HepG2 (cell line): Measurements from ENCODE around the gene GAD1. TPM values are rescaled to one million over a fixed set of nuclear protein-coding genes. Genes with fewer than 3 reads are reported as not detected.

ENCODE experiments used
- ATAC-seq: fragments of 200-7000 bp; cut with Tn5 transposase; 3 replicates; pipeline ENCODE4 v1.9.1; 2020; ENCODE audit warnings: mild to moderate bottlenecking, moderate library complexity
- BruUV-seq: library from RNA; stranded (reverse); fragments of 400-500 nt; replicated peaks from 2 replicates; lab custom pipeline; 2021; lab: Mats Ljungman, UMichigan
- CTCF ChIA-PET: fragments of 300-600 bp; formaldehyde crosslinking; extraction: SDS; loops from one replicate; lab custom pipeline; 2021; ENCODE audit warnings: low total read pairs, inconsistent platforms, low intra/inter-chr PET ratio; lab: Yijun Ruan, JAX
- POLR2A ChIA-PET: fragments of 350-600 bp; sonication (Branson Sonifier 250); formaldehyde crosslinking; loops from one replicate; lab custom pipeline; 2020; ENCODE audit warnings: antibody characterized with exemption, inconsistent platforms; lab: Yijun Ruan, JAX
- DNase-seq: peaks from one replicate; pipeline ENCODE4 v3.0.0-alpha.2; 2015; ENCODE audit warnings: low spot score
- FAIRE-seq: peaks from 3 replicates; lab custom pipeline; 2011; peaks lifted over from hg19 to GRCh38; lab: Jason Lieb, UNC
- H2AFZ ChIP-seq: one replicate; pipeline ENCODE4 v1.6.1; 2011; ENCODE audit warnings: low read length, inconsistent platforms
- H3K27ac ChIP-seq: fragments of 300-600 bp; 3 replicates; pipeline ENCODE4 v1.8.0; 2011; ENCODE audit warnings: mixed run types, mild to moderate bottlenecking, mixed read lengths, low read length, inconsistent platforms; ENCODE audit not compliant: insufficient read depth; ENCODE audit errors: extremely low read length
- H3K27me3 ChIP-seq, 2 experiments: fragments of 200-600 bp in 1 of 2; 2 replicates in 1 of 2; 3 replicates in 1 of 2; pipeline versions ENCODE4 v1.6.0 to v1.8.0; 2011; ENCODE audit warnings: low read length in 2 of 2, mild to moderate bottlenecking in 2 of 2, moderate library complexity in 2 of 2, inconsistent platforms in 1 of 2; ENCODE audit not compliant: insufficient read depth in 2 of 2, control insufficient read depth in 1 of 2
- H3K36me3 ChIP-seq, 2 experiments: fragments of 200-600 bp in 1 of 2; replicated peaks in 1 of 2; 2 replicates in 1 of 2; 3 replicates in 1 of 2; pipeline versions ENCODE4 v1.5.1 to v1.8.0; 2011; ENCODE audit warnings: low read length in 2 of 2, inconsistent platforms in 1 of 2; ENCODE audit not compliant: insufficient read depth in 2 of 2, control insufficient read depth in 1 of 2
- H3K4me1 ChIP-seq: 2 replicates; pipeline ENCODE4 v1.5.1; 2012; ENCODE audit warnings: low read length, inconsistent platforms; ENCODE audit not compliant: insufficient read depth
- H3K4me2 ChIP-seq: 2 replicates; pipeline ENCODE4 v1.6.0; 2011; ENCODE audit warnings: low read depth, low read length, inconsistent platforms
- H3K4me3 ChIP-seq, 3 experiments: fragments of 200-600 bp in 1 of 3; sonication (generic), shearing (Covaris generic) in 1 of 3; replicated peaks in 1 of 3; 2 replicates each; pipeline ENCODE4 v1.5.1; 2011 to 2016; ENCODE audit warnings: low read length in 3 of 3, inconsistent platforms in 2 of 3, low read depth in 2 of 3, mild to moderate bottlenecking in 2 of 3, control low read depth in 1 of 3, mixed read lengths in 1 of 3; ENCODE audit not compliant: insufficient read depth in 1 of 3
- H3K79me2 ChIP-seq: one replicate; pipeline ENCODE4 v1.6.1; 2011; ENCODE audit warnings: low read length, inconsistent platforms; ENCODE audit not compliant: insufficient read depth
- H3K9ac ChIP-seq: 2 replicates; pipeline ENCODE4 v1.6.0; 2011; ENCODE audit warnings: mild to moderate bottlenecking, low read depth, low read length, inconsistent platforms; ENCODE audit not compliant: insufficient read depth
- H3K9me3 ChIP-seq: 2 replicates; pipeline ENCODE4 v1.5.1; 2012; ENCODE audit warnings: mild to moderate bottlenecking, low read length
- H4K20me1 ChIP-seq: 2 replicates; pipeline ENCODE4 v1.6.0; 2011; ENCODE audit warnings: inconsistent platforms, mild to moderate bottlenecking, low read length, moderate library complexity; ENCODE audit not compliant: insufficient read depth
- BRCA1 ChIP-seq: sonication (generic); formaldehyde crosslinking; IDR thresholded peaks from 2 replicates; pipeline ENCODE4 v1.4.0; 2020; ENCODE audit warnings: missing genetic modification reagents
- FIP1L1 ChIP-seq: fragments of 200-400 bp; formaldehyde crosslinking; IDR thresholded peaks from 2 replicates; pipeline ENCODE4 v1.6.1; 2018; ENCODE audit warnings: low read depth, mild to moderate bottlenecking, low read length, moderate library complexity, borderline replicate concordance; ENCODE audit not compliant: insufficient read depth
- FOXK1 ChIP-seq: sonication (generic); formaldehyde crosslinking; IDR thresholded peaks from 2 replicates; pipeline ENCODE4 v1.4.0; 2020; ENCODE audit warnings: low read depth, missing genetic modification reagents, borderline replicate concordance
- KIAA2018 ChIP-seq: sonication (generic); formaldehyde crosslinking; IDR thresholded peaks from 2 replicates; pipeline ENCODE4 v1.5.0; 2020; ENCODE audit warnings: mild to moderate bottlenecking, missing genetic modification reagents, borderline replicate concordance
- NCOA1 ChIP-seq: sonication (generic); formaldehyde crosslinking; IDR thresholded peaks from 2 replicates; pipeline ENCODE4 v1.9.0; 2021; ENCODE audit warnings: missing genetic modification reagents
- ZNF276 ChIP-seq: sonication (generic); formaldehyde crosslinking; IDR thresholded peaks from 2 replicates; pipeline ENCODE4 v1.4.0; 2020; ENCODE audit warnings: mild to moderate bottlenecking, low read depth, missing genetic modification reagents
- ZNF562 ChIP-seq: sonication (generic); formaldehyde crosslinking; IDR thresholded peaks from 2 replicates; pipeline ENCODE4 v1.8.0; 2022; ENCODE audit warnings: missing genetic modification reagents, borderline replicate concordance
- ZNF800 ChIP-seq: sonication (generic); formaldehyde crosslinking; IDR thresholded peaks from 2 replicates; pipeline ENCODE4 v1.4.0; 2020; ENCODE audit warnings: missing genetic modification reagents
- ZSCAN29 ChIP-seq: sonication (generic); formaldehyde crosslinking; conservative IDR thresholded peaks from 2 replicates; pipeline ENCODE4 v1.4.0; 2020; ENCODE audit warnings: mild to moderate bottlenecking, missing genetic modification reagents
- WGBS: methylation state at CpG from one replicate; pipeline ENCODE4 v1.1.6; 2017; ENCODE audit warnings: low lambda C conversion rate; 5-methylcytosine and 5-hydroxymethylcytosine counted together
- in situ Hi-C: cut with HindIII; loops from 2 replicates; pipeline ENCODE4 v1.10.0; 2017; ENCODE audit warnings: low pct_unique_long_range_greater_than_20kb; ENCODE audit not compliant: extremely low pct_ligation_motif_present
- intact Hi-C: fragments of 100-400 bp; cut with micrococcal nuclease; formaldehyde crosslinking; loops from one replicate; pipeline ENCODE4 v1.10.0; 2022; ENCODE audit not compliant: unreplicated experiment
- polyA plus RNA-seq, 8 experiments: library from polyadenylated mRNA; depleted of rRNA in 3 of 8; stranded (reverse) in 7 of 8; unstranded in 1 of 8; fragments of >200 nt; fragmentation: Illumina TruSeq in 4 of 8; extraction: Trizol in 4 of 8; gene quantifications; 2 replicates each; pipeline versions ENCODE4 v1.2.1 to v1.2.3, GENCODE V29; 2011 to 2016; ENCODE audit warnings: low read depth in 4 of 8, missing spikeins in 1 of 8, mixed read lengths in 1 of 8; ENCODE audit not compliant: insufficient read depth in 1 of 8
- total RNA-seq, 5 experiments: library from RNA; depleted of rRNA; stranded (reverse); fragments of >200 nt; fragmentation: Illumina TruSeq; extraction: Trizol; gene quantifications; 2 replicates each; pipeline ENCODE4 v1.2.3, GENCODE V29; 2016; ENCODE audit warnings: low read depth in 1 of 5

Gene GAD1
- total and polyA plus RNA-seq, 2 of the 13 experiments (the other 11 are each of a cell fraction or from before 2014, with no cell fraction given), result 0.09 to 0.13 TPM

GRCh38 chr2:170891893-170892292 lies 75.2 kb downstream of the GAD1 start:
- ATAC-seq, result no peak
- ChIA-PET CTCF (no interaction called here), POLR2A (no interaction called here)
- Histone ChIP-seq H4K20me1 (no peaks in the 10 kb centered on the region), H3K9me3 (no peaks in the 10 kb centered on the region), H3K79me2 (no peaks in the 10 kb centered on the region), H3K4me3 (no peak overlapping the region), H3K27ac (no peak overlapping the region), H3K4me2 (no peak overlapping the region), H3K4me1 (no peaks in the 10 kb centered on the region), H3K36me3 (no peaks in the 10 kb centered on the region), H2AFZ (no peak overlapping the region), H3K9ac (no peak overlapping the region), H3K27me3 (no peaks in the 10 kb centered on the region; a peak in 1 of 5 replicates)
- WGBS, result 52% methylated on average over 4 of the region's 4 CpGs
- BruUV-seq, result no TSS peak
- in situ Hi-C loops (no loop called here), intact Hi-C loops (no loop called here)
- DNase-seq, result no peak
- FAIRE-seq, result no peak
- TF ChIP-seq ZNF562 (CRISPR knock-in tag) (no peak), KIAA2018 (CRISPR knock-in tag) (no peak), FOXK1 (CRISPR knock-in tag) (no peak), FIP1L1 (no peak), ZNF276 (CRISPR knock-in tag) (no peak), ZNF800 (no peak), ZSCAN29 (no peak), NCOA1 (CRISPR knock-in tag) (no peak), BRCA1 (CRISPR knock-in tag) (no peak)
